ENCODE data around the gene SASH1.

SASH1 gene

DNA sequence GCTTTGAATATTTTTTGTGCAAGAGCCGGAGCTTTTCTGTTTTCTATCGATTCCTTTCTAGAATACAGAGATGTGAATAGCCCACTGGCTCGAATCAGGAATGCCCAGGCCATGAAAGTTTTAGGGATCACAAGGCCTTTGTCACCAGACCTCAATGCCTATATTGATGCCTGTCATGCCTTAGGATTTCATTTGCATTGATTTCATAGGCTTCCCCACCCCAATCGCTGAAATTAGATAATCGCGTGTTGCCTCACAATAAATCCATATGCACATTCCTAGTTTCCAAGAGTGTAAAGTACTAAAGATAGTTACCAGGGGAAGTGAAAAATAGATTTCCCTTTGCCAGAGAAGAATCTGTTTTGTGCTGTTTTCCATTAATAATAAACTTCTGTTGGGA is 150.8 kb downstream of the SASH1 start:
- DNase-seq (ENCODE audit: low read depth in 2 of 2), result no peak

DNA sequence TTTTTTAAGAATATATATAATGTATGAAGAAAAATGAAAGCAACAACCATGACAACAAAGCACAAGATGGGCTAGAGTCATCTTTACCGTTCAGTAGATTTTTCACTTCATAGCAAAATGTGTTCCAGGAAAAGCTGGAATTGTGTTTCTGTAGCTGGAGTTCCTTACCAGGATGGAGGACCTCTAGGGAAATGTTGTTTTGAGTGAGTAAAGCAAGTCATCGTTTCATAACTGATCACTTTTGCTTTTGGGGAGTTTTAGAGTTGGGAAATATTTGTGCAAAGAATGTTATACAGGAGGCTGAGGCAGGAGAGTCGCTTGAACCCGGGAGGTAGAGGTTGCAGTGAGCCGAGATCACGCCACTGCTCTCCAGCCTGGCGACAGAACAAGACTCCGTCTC is 151.6 kb downstream of the SASH1 start:
- no peak for DNase-seq (ENCODE audit: low read depth in 2 of 2)

DNA sequence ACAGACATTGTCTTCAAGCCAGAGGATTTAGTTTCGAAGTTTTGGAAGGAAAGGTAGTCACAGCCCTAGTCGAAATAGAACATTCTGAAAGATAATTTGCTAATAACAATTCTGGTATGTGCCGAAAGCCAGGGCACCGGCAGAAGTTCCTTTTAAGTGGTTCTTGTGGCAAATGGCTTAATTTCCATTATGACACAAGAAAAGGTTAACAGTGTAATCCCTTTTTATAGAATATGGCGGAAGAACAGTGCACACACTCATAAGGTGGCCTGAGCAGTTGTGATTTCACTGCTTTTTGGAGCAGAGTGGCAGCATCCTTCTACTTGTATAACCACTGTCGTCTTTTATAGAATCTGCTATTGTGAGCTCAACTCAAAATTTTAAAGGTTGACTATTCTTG is 152.4 kb downstream of the SASH1 start:
- DNase-seq (ENCODE audit: low read depth in 2 of 2), result no peak

DNA sequence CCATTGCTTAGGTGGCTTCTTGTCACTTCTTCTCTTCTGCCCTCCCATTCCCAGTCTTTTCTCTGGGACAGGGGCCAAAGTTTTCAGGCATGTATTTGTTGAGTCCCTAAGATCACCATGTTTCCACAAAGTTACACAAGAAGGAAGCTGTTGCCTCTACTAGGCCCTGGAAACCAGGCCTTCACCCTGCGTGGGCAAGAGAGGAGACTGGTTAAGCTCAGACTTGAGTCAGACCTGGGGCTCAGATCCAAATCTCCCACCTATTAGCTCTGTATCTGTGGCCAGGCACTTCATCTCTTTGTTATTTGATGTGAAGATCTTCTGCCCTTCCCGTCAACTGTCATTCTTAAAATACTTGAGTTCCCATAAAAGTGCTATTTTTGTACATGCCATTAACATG is 154.6 kb downstream of the SASH1 start:
- DNase-seq (ENCODE audit: low read depth in 2 of 2), result peak in 1 of 2 experiments; percentile 58

DNA sequence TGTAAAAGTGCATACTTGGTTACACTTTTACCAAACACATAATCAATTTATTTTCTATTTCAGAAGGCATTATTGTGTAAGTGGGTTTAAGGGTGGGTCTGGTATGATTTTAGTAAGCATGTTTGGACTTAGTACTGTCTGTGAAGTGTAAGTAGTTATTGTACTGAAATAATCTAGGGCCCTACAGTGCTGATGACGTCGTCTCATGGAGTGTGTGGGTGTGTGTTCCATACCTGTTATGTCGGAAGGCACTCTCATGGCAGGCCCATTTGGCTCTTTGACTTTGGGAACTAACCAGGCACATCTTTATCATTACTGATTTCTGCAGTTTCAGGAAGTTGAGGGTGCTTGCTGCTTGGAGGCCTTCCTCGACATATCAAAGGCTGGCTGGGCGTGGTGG is 155.1 kb downstream of the SASH1 start:
- DNase-seq (ENCODE audit: low read depth in 2 of 2), result no peak

DNA sequence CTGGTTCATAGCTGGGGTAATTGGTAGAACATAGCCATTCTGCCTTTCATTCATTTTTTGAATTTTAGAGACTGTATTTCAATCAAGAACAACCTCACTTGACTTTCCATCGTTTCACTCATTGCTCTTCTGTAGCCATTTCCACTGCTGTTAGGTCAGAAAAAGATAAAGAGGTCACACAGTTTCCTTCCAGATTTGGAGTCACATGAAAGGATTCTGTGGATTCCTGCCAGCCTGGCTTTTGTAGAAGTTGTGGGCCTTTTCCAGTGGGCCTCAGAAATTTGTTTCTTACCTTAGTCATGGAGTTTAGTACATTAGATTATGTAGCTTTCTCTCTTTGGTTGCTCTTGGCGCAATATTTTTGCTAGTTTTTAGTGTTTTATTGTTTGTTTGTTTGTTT is 157.8 kb downstream of the SASH1 start:
- no peak for DNase-seq (ENCODE audit: low read depth in 2 of 2)

DNA sequence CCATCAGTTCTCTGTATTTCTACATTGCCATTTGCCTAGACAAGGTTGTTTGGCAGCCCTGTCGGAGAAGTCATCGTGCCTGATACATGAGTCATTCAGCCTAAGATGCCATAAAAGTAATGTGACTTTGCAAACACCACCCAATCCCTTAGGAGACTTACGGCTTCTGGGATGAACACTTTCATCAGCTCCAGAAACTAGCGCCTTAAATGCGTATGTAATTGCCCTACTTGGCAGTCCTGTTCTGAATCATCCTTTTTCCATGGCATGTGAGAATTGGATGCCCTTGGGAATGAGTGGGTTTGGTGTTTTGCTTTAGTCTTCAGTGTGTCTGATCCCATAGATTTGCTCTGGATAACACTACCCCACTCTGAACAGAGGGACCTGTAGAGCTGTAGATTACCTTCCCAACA is 158.5 kb downstream of the SASH1 start:
- DNase-seq (ENCODE audit: low read depth in 2 of 2), result peak; percentile 88 to 90

DNA sequence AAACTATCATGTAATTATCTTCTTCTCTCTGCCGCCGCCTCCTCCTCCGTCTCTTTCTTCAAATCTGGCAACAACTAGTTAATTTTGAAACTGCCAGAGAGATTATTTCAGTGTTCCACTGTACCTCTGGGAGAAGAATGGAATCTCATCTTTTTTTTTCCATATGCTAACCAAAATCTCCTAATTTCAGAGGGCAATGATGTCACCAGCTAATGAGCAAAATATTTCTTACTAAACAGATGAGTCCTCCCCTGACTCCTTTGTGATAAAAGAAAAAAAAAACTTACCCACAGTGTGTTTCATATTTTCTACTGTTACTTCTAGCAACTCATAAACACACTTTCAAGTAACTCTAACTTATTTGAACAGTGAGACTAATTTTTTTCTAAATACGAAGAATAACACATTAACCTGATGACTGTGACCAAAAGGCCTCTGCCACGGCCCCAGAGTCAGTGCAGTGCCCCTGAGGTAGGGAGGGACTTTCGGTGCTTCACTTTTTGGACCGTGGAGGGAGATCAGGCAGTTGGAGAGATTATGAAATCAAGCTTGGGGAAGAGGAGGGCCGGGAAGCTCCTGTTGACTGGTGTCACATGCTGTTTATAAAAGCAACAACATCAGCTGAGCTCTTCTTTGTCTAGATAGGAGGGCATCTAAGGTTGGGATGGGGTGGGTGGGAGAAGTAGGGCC is 159.6 kb downstream of the SASH1 start:
- no peak for DNase-seq (ENCODE audit: low read depth in 2 of 2)

DNA sequence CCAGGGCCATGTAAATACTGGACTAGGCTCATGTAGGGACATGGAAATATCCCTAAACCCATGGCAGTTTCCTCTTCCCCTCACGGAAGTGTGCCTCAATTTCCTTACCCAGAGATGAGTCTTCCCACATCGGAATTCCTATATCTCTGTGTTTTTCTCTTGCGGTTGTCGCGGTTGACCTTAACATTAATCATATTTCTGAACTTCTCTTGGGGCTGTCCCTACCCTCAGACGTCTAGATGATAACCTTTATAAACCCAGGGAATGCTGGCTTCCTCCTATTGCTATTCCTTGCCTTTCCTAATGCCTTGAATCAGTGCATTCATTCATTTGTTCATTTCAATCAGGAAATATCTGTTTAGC is 160.1 kb downstream of the SASH1 start:
- no peak for DNase-seq (ENCODE audit: low read depth in 2 of 2)

DNA sequence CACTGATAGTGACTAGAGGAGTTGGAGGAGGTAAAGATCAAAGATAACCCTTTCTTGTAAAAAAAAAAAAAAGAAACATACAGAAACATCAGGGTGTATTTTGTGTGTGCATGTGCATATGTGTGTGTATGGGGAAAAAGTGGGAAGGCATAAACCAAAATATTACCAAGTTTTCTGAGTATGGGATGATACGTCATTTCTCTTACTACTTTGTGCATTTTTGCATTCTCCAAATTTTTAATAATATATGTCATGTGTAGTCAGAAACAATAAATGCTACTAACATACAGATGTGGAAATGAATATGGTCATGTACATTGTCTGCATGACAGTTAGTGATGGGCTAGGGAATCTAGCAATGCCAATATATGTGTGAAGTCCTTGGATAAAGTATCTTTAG is 161.1 kb downstream of the SASH1 start:
- no peak for DNase-seq (ENCODE audit: low read depth in 2 of 2)

DNA sequence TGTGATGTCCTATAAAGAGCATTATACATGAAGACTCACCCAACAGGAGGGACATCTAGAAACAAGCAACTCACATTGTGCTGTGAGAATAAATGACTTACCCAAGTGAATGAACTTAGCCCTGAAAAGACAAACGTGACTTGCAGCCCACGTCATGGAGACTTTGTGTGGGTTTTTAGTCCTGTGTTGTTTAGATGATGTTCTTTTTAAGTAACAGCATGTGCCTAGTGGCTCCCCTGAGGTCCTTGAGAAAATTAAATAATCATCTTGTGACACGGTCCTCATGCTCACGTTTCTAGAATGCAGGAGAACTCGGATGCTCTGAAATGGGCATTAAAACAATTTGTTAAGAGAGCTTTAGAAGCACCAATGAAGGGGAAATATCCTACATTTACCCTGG is 165.1 kb downstream of the SASH1 start:
- no peak for DNase-seq (ENCODE audit: low read depth in 2 of 2)

DNA sequence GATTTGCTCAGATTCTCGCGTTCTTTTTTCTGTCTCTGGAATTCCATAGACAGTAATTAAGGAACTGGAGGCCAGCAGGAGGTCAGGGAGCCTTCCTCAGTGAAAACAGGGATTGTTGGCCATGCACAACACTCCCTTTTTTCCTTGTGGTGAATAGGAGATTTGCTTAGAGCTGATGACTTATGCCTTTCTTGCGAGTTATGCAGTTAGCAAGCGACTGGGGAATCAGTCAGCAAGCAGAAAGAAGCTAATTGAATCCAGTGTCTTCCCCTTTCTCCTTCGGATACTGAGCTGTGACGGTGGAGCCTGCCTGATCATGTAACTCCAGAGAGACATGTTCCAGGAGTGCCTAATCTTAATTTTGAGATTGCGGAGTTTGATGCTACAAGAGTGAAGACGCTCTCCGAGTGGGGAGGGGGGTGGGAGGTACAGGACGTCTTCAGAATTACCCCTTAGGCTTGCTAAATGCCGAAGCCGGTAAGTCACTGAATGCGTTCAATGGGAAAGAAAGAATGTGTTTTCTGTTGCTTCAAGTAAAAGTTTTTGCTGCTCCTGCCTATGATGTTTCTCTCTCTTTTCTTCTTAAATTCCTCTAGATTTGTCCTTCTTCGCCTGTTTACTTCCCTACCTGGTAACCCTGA is 165.9 kb downstream of the SASH1 start:
- peak; percentile 70 to 75 for DNase-seq (ENCODE audit: low read depth in 2 of 2)

DNA sequence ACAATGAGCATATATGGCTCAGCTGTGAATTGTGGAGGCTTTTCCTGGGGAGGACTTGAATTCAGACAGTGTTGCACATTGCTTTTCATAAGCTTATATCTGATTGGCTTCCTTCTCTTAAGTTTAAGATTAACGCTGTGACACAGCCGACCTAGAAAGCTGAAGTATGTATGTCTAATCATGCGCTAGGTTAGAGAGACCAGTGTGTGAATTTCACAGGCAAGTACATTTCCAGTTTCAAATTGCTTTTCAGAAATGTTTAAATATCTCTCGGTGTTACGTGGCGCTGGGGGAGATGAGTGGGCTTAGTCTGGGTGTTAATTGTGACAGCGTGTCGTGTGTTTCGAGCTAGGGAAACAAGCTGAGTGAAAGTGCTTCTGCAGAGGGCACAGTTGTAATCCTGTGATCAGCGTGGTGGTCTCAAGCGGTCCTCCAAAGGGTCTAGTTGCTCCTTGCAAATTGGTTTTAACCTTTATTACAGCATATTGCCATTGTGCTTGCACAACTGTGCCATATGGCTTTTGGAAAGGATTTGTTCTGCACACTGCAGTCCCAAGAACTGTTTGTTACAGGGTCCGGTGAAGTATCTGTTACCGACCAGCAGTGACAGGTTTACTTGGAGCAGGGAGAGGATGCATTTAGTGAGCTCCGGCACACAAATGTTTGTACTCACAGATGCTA is 166.6 kb downstream of the SASH1 start:
- DNase-seq (ENCODE audit: low read depth in 2 of 2), result no peak

DNA sequence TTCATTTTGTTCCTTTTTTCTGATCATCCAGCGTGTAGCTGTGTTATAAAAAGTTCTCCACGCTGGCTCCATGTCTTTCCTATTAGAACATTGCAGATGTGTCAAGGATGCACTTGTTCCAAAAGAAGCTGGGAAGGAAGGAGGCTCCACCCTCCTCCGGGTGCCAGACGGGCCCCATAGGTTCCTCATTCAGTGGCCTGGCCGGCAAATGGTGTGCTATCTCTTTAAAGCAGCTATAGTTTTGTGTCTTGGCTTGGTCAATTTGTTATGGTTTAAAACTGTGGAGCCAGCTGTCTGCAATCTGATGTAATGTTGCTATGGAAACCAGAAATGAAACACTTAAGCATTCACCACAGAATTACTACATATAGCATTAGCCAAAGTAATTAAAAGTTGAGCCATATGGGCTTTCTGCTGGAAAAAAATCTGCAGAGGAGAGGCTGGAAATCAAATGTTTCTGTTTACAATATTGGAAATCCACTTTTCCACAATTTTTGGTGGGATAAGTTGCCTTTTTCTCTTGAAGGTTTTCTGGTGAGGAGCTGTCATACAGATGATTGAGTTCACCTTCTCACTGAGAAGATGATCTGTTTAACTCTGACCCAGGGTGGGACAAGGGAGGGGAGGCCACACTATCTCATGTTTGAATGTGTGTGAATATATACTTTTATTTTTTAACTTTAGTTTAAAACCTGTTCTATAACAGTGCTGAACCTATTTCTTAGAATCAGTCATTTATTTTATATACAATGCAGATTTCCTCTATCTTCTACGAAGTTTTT is 167.4 kb downstream of the SASH1 start:
- DNase-seq (ENCODE audit: low read depth in 2 of 2), result peak; percentile 98 to 99

DNA sequence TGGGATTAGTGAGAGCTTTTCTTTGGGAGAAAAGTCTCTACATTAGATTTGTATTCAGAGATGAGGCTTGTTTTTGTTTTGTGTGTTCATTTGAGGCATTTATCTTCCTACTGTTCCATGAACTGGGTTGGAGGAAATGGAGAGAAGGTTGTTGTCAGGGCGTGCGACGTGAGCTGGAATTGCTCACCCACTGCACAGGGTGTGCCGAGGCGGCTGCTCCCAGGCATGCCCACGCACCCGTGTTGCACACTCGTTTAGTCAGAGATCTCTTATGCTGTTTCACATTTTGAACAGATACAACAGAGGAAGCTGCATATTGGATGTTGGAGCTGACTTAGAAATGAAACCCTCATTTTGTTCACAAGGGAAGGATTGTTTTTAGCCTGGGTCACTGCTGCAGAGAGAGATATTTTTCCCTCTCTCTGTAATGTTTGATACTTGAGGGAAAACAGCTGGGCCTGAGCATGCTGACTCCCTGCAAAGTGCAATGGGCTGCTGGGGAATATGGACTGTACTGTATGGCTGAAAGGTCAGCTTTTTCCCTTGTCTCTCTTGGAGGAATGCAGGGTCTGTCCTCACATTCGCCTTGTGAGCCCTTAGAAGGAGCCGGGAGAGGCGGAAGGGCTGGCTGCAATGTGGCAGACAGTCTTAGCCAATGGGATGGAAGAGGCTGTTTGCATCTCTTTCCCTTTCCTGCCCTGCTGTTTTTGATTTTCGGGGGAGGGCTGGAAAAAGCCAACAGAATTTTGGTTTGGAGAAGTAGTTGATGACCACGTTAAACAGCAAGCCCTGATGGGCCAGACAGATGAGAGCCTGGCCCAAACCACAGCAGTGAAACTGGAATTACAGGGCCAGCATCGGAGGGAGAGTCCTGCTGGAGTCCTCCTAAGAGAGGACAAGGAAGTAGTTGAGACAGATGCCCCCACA is 170.8 kb downstream of the SASH1 start:
- DNase-seq (ENCODE audit: low read depth in 2 of 2), result no peak

DNA sequence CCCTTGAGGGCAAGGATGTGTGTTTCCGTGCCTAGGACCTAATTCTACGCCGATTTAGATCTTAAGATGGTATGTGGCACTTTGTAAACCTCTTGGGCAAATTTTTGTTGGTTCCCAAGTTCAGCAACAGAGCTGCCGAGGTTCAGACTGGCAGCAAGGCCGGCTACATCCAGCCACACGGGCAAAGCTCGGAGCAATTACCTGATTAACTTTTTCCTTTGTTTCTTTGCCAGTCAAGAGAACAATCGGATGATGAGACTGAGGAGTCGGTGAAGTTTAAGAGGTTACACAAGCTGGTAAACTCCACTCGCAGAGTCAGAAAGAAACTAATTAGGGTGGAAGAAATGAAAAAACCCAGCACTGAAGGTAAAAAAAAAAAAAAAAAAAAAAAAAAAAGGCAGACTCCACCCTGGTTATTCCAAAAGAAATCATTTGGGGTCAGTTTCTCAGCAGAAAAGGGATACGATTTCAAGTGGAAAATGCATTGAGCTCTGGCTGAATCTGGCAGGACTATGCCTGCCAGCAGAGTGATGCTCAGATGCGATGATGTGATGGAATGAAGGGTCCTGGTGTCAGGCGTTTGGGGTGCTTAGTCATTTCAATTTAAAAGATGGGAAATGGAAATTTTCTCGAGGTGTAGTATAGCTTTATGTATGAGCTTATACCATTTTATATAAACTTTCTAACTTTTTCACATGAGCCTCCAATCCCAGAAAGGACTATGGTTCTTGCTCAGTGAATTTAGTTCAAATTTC is 171.6 kb downstream of the SASH1 start:
- DNase-seq (ENCODE audit: low read depth in 2 of 2), result no peak

DNA sequence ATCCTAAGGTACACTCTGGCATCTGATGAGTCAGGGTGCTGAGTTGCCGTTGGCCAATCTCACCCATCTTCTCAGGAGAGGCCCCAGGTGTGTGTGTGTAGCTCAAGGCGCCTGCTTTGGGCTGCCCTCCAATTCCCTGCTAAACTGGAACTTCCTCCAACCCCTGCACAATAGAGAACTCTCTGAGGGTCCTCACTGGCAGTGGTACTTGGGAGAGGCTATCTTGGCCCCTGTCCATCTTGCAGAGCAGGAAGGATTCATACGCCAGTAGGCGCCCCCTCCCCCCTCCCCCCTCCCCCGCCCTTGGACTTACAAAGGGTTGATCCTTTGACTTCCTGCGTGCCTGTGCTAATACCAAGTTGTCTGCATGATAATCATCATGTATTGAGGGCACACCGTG is 173.6 kb downstream of the SASH1 start:
- no peak for DNase-seq (ENCODE audit: low read depth in 2 of 2)

DNA sequence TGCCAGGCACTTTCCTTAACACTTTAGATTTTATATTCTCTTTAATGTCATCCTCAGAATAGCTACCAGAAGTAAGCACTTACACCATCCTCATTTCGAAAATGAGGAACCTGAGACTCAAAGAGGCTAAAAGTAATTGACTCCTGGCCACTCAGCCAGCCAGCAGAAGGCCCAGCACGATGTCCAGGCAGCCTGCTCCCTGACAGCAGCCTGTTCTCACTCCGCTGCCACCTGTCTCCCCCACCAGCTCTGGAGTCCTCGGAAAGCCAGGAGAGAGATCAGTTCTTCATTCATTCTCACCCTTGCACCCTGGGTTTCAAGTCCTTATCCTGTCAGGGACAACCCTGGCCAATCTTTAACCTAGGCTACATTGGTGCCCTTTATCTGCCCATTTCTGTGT is 174.0 kb downstream of the SASH1 start:
- no peak for DNase-seq (ENCODE audit: low read depth in 2 of 2)

DNA sequence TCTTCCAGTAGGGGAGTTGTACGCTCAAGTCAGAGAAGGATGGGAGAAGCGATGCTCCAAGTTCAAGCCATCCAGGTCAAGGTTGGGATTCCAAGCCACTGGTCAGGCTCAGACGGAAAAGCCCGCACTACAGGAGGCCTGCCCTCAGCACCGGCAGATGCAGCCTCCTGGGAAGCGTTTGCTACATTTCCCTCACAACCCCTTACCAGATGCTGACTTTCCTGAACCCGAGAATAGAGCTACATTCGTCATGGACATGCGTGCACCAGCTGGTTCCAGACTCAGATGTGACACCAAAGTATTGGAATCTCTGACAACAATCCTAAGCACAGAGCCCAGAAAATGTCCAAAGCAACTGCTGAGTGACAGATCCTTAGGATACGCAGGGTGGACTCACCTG is 174.8 kb downstream of the SASH1 start:
- DNase-seq (ENCODE audit: low read depth in 2 of 2), result no peak

DNA sequence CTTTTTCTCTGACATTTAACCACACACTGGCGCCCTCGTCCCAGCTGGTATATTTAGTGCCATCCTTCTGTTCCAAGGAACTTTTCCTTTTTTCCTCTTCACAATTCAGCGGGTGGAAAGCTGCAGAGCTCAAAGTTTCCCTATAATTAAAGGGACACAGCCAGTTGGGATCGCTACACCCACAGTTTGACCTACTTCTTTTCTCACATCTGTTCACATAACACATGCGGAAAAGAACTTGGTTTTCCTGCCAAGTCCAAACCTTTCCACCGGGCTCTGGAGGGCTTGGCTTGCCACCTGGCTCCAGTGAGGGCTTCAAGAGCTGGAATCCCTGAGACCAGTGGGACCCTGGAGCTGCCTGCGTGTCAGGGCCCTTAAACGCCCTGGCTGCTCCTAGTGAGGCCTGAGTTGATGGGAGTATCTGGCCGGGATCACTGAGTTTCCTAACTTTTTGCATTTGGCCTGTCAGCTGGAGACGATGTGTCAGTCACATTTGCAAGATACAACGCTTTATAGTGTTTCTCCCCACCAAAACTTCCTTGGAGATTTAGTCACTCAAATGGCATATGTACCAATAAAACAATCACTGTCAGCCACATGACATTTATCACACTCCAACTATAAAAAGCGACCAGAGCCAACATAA is 176.0 kb downstream of the SASH1 start:
- no peak for DNase-seq (ENCODE audit: low read depth in 2 of 2)
